HT1080 (cell line): ENCODE measurements around the gene IGF2BP2. TPM values are rescaled to one million over a fixed set of nuclear protein-coding genes. Genes with fewer than 3 reads are reported as not detected.

Source experiments
- small RNA-seq: library from RNA; depleted of rRNA; stranded (forward); fragments of <200 nt; gene quantifications from one replicate; pipeline ENCODE3, GENCODE V24; 2014
- total RNA-seq: library from RNA; depleted of rRNA; stranded (reverse); fragments of >200 nt; shearing (Covaris generic); gene quantifications from 2 replicates; pipeline ENCODE4 v1.2.3, GENCODE V29; 2014; rRNA removed

The IGF2BP2 gene
- total RNA-seq, 1 experiment from 2014 or later: 157 TPM

Small RNA genes within 50 kb of the gene (small RNA-seq; reads per million reads assigned to genes)
- gene AC133473.1: not detected
- not detected for gene MIR548AQ

Other genes with a start within 250 kb of the IGF2BP2 start
- gene SENP2, start 238.7 kb downstream of the IGF2BP2 start, total RNA-seq: 21.6 and 35.4 TPM in 2 replicates
- 427 and 535 TPM in 2 replicates for gene TRA2B, start 113.0 kb upstream of the IGF2BP2 start, total RNA-seq